K562 (cell line): ENCODE data around the gene MPRIP. TPM values are rescaled to one million over a fixed set of nuclear protein-coding genes. Genes with fewer than 3 reads are reported as not detected.
A peak's percentile ranks its signal among the peaks of the same experiment; 100 is the strongest.

Experiments
- CBX3 ChIP-seq, 2 experiments: IDR thresholded peaks; 1 replicate in 1 of 2; 2 replicates in 1 of 2; pipeline ENCODE4 v1.6.1; 2012; ENCODE audit warnings: inconsistent platforms in 2 of 2, low read length in 2 of 2, borderline replicate concordance in 1 of 2, control low read depth in 1 of 2
- GATA2 ChIP-seq: sonication (generic); formaldehyde crosslinking; IDR thresholded peaks from 2 replicates; pipeline ENCODE4 v1.4.0; 2020; ENCODE audit warnings: mild to moderate bottlenecking, missing genetic modification reagents
- KLF10 ChIP-seq: fragments of 250-450 bp; sonication (Bioruptor Pico); IDR thresholded peaks from 2 replicates; pipeline ENCODE4 v1.6.1; 2021; ENCODE audit warnings: matching md5 sums
- ZFP1 ChIP-seq: fragments of 450-650 bp; formaldehyde crosslinking; IDR thresholded peaks from 2 replicates; pipeline ENCODE4 v1.4.0; 2020; ENCODE audit warnings: mild to moderate bottlenecking, mixed read lengths
- polyA plus RNA-seq, 8 experiments: library from polyadenylated mRNA; depleted of rRNA in 4 of 8; stranded (reverse) in 5 of 8; unstranded in 3 of 8; fragments of >200 nt; fragmentation: Nextera tagmentation in 2 of 8; fragmentation: Illumina TruSeq in 1 of 8; extraction: Ambion mirVana in 2 of 8; extraction: Trizol in 1 of 8; gene quantifications; 2 replicates each; pipeline versions ENCODE4 v1.2.1 to v1.2.3, GENCODE V29; 2011 to 2014; ENCODE audit warnings: inconsistent platforms in 1 of 8, missing spikeins in 1 of 8
- total RNA-seq, 7 experiments: library from RNA; depleted of rRNA in 6 of 7; stranded (reverse); fragments of >200 nt in 6 of 7; fragmentation: Illumina TruSeq in 2 of 7; extraction: Trizol in 2 of 7; gene quantifications; 2 replicates each; pipeline versions ENCODE4 v1.2.1 to v1.2.3, GENCODE V29; 2011 to 2021; ENCODE audit warnings: low replicate concordance in 1 of 7
- TF ChIP-seq, protein P1 (sequence below): fragments of 250-450 bp; sonication (Bioruptor Pico); IDR thresholded peaks from 2 replicates; pipeline ENCODE4 v1.5.0; 2020; ENCODE audit warnings: mild to moderate bottlenecking, borderline replicate concordance
- TF ChIP-seq, protein P2 (sequence below): sonication (generic); formaldehyde crosslinking; IDR thresholded peaks from 2 replicates; pipeline ENCODE4 v1.8.1; 2023; ENCODE audit warnings: mild to moderate bottlenecking, missing genetic modification reagents
- TF ChIP-seq, protein P3 (sequence below): fragments of 200-800 bp; sonication (Bioruptor generic); IDR thresholded peaks from 2 replicates; pipeline ENCODE4 v1.6.1; 2017; ENCODE audit warnings: missing genetic modification characterization, missing compliant biosample characterization
- TF ChIP-seq, protein P4 (sequence below), 2 experiments: fragments of 450-650 bp; formaldehyde crosslinking in 1 of 2; IDR thresholded peaks; 2 replicates each; pipeline versions ENCODE4 v1.4.0 to v1.6.1; 2014 to 2020; ENCODE audit warnings: mild to moderate bottlenecking in 2 of 2, borderline replicate concordance in 1 of 2, low read depth in 1 of 2
- TF ChIP-seq, protein P5 (sequence below): IDR thresholded peaks from 3 replicates; pipeline ENCODE4 v1.6.1; 2011; ENCODE audit warnings: borderline replicate concordance, mild to moderate bottlenecking, moderate library complexity; ENCODE audit not compliant: insufficient read length; ENCODE audit errors: extremely low read depth

MPRIP gene
- total and polyA plus RNA-seq, 9 of the 15 experiments (the other 6 are each of a cell fraction or from before 2014, with no cell fraction given): 10.0 to 72.6 (median 30.1) TPM

DNA sequence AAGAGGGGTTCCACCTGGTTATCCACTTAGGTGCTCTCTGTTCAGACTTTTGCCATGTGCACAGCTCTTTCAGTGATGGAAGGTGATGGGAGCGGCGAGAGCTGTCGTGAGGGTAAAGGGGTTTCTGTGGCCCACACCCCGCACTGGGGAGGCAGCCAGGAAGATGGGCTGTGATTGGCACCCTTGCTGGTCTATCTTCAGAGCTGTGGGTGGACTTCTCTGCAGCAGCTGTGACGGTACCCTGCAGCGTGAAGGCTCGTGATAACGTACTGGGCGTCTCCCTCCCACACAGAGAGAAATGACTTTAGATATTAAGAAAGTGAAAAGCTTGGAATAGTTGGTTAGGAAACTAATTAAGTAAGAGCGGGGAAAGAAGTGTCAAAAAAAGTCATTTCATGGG, 45.8 kb downstream of the MPRIP start (continued):
- TF ChIP-seq, protein P1, sequence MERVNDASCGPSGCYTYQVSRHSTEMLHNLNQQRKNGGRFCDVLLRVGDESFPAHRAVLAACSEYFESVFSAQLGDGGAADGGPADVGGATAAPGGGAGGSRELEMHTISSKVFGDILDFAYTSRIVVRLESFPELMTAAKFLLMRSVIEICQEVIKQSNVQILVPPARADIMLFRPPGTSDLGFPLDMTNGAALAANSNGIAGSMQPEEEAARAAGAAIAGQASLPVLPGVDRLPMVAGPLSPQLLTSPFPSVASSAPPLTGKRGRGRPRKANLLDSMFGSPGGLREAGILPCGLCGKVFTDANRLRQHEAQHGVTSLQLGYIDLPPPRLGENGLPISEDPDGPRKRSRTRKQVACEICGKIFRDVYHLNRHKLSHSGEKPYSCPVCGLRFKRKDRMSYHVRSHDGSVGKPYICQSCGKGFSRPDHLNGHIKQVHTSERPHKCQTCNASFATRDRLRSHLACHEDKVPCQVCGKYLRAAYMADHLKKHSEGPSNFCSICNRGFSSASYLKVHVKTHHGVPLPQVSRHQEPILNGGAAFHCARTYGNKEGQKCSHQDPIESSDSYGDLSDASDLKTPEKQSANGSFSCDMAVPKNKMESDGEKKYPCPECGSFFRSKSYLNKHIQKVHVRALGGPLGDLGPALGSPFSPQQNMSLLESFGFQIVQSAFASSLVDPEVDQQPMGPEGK (CRISPR knock-in tag): no peak
- TF ChIP-seq KLF10 (CRISPR knock-in tag) (no peak), ZFP1 (CRISPR knock-in tag) (no peak), CBX3 (IDR thresholded peaks at IDR 0.05; ENCODE audit: borderline replicate concordance in 1 of 2, low read length in 2 of 2) (no peak), GATA2 (no peak)
- TF ChIP-seq, protein P2, sequence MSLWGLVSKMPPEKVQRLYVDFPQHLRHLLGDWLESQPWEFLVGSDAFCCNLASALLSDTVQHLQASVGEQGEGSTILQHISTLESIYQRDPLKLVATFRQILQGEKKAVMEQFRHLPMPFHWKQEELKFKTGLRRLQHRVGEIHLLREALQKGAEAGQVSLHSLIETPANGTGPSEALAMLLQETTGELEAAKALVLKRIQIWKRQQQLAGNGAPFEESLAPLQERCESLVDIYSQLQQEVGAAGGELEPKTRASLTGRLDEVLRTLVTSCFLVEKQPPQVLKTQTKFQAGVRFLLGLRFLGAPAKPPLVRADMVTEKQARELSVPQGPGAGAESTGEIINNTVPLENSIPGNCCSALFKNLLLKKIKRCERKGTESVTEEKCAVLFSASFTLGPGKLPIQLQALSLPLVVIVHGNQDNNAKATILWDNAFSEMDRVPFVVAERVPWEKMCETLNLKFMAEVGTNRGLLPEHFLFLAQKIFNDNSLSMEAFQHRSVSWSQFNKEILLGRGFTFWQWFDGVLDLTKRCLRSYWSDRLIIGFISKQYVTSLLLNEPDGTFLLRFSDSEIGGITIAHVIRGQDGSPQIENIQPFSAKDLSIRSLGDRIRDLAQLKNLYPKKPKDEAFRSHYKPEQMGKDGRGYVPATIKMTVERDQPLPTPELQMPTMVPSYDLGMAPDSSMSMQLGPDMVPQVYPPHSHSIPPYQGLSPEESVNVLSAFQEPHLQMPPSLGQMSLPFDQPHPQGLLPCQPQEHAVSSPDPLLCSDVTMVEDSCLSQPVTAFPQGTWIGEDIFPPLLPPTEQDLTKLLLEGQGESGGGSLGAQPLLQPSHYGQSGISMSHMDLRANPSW (CRISPR knock-in tag): no peak
- TF ChIP-seq, protein P3, sequence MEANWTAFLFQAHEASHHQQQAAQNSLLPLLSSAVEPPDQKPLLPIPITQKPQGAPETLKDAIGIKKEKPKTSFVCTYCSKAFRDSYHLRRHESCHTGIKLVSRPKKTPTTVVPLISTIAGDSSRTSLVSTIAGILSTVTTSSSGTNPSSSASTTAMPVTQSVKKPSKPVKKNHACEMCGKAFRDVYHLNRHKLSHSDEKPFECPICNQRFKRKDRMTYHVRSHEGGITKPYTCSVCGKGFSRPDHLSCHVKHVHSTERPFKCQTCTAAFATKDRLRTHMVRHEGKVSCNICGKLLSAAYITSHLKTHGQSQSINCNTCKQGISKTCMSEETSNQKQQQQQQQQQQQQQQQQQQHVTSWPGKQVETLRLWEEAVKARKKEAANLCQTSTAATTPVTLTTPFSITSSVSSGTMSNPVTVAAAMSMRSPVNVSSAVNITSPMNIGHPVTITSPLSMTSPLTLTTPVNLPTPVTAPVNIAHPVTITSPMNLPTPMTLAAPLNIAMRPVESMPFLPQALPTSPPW (CRISPR knock-in tag): 0 out of 2 replicates have a peak, but pooled peaks have one; percentile 20
- TF ChIP-seq, protein P4, sequence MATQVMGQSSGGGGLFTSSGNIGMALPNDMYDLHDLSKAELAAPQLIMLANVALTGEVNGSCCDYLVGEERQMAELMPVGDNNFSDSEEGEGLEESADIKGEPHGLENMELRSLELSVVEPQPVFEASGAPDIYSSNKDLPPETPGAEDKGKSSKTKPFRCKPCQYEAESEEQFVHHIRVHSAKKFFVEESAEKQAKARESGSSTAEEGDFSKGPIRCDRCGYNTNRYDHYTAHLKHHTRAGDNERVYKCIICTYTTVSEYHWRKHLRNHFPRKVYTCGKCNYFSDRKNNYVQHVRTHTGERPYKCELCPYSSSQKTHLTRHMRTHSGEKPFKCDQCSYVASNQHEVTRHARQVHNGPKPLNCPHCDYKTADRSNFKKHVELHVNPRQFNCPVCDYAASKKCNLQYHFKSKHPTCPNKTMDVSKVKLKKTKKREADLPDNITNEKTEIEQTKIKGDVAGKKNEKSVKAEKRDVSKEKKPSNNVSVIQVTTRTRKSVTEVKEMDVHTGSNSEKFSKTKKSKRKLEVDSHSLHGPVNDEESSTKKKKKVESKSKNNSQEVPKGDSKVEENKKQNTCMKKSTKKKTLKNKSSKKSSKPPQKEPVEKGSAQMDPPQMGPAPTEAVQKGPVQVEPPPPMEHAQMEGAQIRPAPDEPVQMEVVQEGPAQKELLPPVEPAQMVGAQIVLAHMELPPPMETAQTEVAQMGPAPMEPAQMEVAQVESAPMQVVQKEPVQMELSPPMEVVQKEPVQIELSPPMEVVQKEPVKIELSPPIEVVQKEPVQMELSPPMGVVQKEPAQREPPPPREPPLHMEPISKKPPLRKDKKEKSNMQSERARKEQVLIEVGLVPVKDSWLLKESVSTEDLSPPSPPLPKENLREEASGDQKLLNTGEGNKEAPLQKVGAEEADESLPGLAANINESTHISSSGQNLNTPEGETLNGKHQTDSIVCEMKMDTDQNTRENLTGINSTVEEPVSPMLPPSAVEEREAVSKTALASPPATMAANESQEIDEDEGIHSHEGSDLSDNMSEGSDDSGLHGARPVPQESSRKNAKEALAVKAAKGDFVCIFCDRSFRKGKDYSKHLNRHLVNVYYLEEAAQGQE (IDR thresholded peaks at IDR 0.05; ENCODE audit: borderline replicate concordance): no peak
- TF ChIP-seq, protein P4 (CRISPR knock-in tag; IDR thresholded peaks at IDR 0.05; ENCODE audit: low read depth): no peak
- TF ChIP-seq, protein P5, sequence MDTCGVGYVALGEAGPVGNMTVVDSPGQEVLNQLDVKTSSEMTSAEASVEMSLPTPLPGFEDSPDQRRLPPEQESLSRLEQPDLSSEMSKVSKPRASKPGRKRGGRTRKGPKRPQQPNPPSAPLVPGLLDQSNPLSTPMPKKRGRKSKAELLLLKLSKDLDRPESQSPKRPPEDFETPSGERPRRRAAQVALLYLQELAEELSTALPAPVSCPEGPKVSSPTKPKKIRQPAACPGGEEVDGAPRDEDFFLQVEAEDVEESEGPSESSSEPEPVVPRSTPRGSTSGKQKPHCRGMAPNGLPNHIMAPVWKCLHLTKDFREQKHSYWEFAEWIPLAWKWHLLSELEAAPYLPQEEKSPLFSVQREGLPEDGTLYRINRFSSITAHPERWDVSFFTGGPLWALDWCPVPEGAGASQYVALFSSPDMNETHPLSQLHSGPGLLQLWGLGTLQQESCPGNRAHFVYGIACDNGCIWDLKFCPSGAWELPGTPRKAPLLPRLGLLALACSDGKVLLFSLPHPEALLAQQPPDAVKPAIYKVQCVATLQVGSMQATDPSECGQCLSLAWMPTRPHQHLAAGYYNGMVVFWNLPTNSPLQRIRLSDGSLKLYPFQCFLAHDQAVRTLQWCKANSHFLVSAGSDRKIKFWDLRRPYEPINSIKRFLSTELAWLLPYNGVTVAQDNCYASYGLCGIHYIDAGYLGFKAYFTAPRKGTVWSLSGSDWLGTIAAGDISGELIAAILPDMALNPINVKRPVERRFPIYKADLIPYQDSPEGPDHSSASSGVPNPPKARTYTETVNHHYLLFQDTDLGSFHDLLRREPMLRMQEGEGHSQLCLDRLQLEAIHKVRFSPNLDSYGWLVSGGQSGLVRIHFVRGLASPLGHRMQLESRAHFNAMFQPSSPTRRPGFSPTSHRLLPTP: no peak
